GM15510 (cell line): ENCODE data around the gene DUSP14.

Experiments used
- POLR2A ChIP-seq: IDR thresholded peaks from 3 replicates; pipeline ENCODE4 v1.6.1; 2011; ENCODE audit warnings: borderline replicate concordance; ENCODE audit not compliant: insufficient read length; ENCODE audit errors: extremely low read depth

The DUSP14 gene

GRCh38 chr17:37530420-37530819, 40.7 kb downstream of the DUSP14 start:
- TF ChIP-seq POLR2A = no peak

GRCh38 chr17:37532756-37533155, 43.1 kb downstream of the DUSP14 start:
- TF ChIP-seq POLR2A = no peak

DNA sequence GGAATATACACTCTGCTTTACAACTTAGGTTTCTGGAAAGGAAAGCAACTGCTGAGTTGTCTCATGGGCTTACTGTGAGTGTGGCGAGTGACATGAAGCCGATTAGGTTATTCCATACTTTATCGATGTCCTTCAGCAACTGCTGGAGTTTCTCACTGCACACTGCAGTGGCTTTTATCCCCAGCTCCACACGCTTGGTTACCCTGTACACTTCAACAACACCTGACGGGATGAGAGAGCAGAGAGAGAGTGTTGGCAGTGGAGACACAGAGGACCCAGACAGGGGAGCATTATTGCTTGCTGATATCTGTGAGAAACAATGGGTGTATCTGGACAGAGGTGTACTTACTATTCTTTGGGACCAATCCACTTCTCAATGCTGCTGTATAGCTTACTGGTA, 46.2 kb downstream of the DUSP14 start:
- no peak for TF ChIP-seq POLR2A

DNA sequence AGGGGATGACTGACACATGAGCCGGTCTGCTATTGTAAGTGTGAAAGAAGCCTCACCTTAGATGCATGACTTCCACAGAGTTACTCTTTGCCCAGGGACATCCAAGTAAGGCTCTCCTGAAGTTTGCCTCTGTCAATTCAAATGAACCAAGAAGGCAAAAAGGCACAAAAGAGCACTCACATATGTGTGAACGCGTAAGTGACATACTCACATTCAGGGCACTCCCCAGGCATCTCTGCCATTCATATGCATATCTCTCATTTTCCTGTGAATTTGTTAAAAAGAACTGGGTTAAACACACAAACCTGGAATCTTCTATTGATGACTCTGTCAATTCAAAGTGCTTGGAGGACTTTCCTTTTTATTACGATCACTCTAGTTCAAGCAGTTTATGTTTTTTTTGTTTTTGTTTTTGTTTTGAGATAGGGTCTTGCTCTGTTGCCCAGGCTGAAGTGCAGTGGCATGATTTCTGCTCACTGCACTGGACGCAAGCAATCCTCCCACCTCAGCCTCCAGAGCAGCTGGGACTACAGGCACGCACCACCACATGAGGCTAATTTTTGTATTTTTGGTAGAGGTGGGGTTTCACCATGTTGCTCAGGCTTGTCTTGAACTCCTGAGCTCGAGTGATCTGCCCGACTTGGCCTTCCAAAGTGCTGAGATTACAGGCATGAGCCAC, 49.4 kb downstream of the DUSP14 start:
- TF ChIP-seq POLR2A = no peak

DNA sequence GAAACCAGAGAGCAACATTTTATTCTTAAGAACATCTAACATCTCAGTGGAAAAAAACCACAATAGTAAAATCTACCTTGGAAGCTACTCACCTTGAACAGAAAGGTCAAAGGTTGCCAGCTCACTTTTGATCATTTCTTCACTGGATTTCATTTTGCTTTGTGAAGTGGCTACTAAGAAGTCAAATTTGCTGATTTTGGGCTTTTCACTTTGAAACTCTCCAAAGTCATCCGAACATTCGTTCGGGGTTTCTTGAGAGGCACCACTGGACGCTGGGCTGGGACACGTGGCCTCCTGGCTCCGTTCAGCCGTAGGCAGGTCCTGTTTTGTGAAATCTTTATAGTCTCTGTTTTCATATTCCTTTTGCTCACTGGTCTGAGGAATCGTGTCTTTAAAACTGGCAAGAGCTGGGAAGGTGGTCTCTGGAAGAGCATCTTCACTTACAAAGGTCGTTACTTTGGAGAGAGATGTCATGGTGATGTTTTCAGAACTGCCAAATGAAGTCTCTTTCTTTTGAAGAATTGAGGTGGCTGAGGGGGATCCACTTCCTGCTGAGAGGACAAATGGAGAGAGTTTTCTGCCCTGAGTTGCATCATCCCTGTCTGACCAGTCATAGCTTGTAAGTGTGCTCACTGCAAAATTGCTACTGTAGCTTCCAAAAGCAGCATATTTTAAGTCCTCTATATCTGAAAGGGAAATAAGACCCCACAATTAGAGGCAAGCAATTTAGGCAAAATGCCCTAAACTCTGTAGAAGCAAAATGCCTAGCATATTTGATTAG, 52.4 kb downstream of the DUSP14 start:
- no peak for TF ChIP-seq POLR2A

- no peak for TF ChIP-seq POLR2A
Observed at GRCh38 chr17:37543637-37544052, 54.0 kb downstream of the DUSP14 start.

GRCh38 chr17:37545486-37545885, 55.8 kb downstream of the DUSP14 start:
- TF ChIP-seq POLR2A = no peak

DNA sequence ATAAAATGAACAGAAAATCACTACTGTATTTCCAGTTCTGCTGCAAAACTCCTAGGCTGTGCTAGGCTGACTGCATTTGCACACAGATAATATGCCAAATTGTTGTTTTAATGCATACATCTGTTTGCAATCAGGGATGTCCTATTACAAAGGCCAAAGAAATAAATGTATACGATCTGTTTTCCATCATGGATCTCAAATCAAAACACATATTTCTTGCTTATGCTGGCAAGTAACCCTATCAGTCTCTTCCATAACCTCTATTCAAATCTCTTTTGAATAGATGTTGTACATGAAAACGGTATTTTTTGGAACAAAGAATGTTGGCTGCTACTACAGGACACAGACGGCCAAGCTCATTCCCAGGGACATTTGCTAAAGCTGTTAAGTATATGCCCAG, 56.6 kb downstream of the DUSP14 start:
- TF ChIP-seq POLR2A = no peak

DNA sequence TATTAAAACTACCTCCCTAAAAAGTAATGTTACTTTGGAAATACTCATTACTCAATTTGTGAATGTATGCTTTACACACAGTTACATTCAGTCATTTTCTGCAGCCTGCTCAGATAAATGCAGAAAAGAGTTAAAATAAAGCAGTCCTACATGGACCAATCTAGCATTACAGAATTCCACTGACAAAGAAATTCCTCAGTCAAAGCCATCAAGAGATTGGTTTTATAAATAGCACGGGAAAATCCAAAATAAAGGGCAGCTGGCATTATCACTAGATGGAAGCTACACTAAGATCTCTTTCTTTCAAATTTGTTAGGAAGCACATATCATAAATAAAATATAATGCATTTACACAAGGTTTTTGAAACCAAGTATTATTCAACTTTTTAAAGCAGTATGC, 58.3 kb downstream of the DUSP14 start:
- TF ChIP-seq POLR2A = no peak

GRCh38 chr17:37551788-37552187, 62.1 kb downstream of the DUSP14 start:
- TF ChIP-seq POLR2A = no peak

GRCh38 chr17:37553401-37553966, 63.8 kb downstream of the DUSP14 start:
- TF ChIP-seq POLR2A = no peak

- no peak for TF ChIP-seq POLR2A
Observed at GRCh38 chr17:37555386-37555785, 65.7 kb downstream of the DUSP14 start.

- TF ChIP-seq POLR2A = no peak
Observed at GRCh38 chr17:37557482-37557881, 67.8 kb downstream of the DUSP14 start.

- no peak for TF ChIP-seq POLR2A
Observed at GRCh38 chr17:37558299-37558698, 68.6 kb downstream of the DUSP14 start.

DNA sequence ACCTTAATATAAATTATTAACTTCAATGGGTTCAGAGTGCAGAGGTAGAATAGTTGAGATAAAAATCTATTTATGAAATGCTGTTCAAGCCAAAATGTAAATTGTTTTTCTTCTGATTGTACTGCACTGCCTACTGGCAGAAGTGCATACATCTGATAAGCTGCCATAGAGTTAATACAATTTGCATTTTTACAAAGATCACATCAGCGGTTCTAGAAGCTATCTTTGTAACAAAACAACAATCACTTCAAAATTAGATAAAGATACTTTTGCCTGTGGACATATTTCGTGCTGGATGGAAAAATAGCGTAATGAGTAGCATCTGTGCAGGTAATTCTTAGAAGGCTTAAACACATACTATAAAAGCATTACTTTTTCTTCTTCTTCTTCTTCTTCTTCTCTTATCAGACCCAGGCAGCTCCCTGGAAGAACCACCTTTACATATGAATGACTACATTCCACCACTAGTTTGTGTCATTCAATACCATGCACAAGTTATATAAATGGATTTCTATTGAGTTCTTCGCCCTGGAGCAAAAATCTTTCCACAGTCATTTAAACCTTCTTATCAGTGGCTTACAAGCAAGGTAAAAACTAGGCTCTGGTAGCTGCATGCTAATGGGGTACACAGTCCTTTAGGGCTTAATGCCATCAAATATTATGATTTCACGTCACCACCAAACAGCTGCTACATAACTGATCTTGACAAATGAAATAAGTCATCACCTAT, 72.5 kb downstream of the DUSP14 start:
- TF ChIP-seq POLR2A = no peak
